C4-2B (cell line): ENCODE measurements around the gene MYO1G.

Source experiments
- CTCF ChIP-seq: fragments of 450-650 bp; conservative IDR thresholded peaks from 2 replicates; pipeline ENCODE4 v1.5.1; 2017; ENCODE audit warnings: mild to moderate bottlenecking
- ZFX ChIP-seq: fragments of 450-650 bp; IDR thresholded peaks from 2 replicates; pipeline ENCODE4 v1.6.1; 2017

DNA sequence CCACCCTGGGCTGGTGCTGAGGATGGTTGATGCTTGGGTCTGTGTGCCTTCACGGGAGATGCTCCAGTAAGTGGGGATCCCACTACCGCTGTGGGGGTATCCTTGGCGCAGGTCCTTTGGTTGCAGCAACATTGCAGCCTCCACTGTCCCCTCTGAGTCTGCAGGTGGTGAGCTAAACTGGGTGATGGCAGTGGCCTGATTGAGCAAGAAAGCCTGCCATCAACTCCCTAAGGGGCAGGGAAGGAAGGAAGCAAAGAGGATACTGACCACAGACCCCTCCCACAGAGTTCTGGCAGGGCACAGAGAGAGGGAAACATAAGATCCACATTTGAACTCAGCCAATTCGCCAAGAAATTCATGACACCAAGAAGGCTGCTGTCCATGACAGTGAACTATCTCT lies 43.2 kb downstream of the MYO1G start:
- TF ChIP-seq CTCF (no peak), ZFX (no peak)
